Inferior parietal cortex (tissue), 1 donor: ENCODE results near the gene RHOV.
A peak's percentile ranks its signal among the peaks of the same experiment; 100 is the strongest.
"Not testable (repeated sequence)": the region's sequence is repeated elsewhere in the genome, so short reads cannot be mapped to it uniquely, and the experiment has no call there.

Source experiments
- DNase-seq: peaks from one replicate; pipeline ENCODE4 v3.0.0-alpha.2; 2016; ENCODE audit errors: extremely low spot score

The RHOV gene

GRCh38 chr15:40872791-40873693 is 992 bp downstream of the RHOV start:
- DNase-seq, result no peak

GRCh38 chr15:40871749-40872617 is 2.1 kb downstream of the RHOV start:
- no peak for DNase-seq

- DNase-seq, result no peak
Measured at GRCh38 chr15:40870716-40871115, 3.3 kb downstream of the RHOV start.

- no peak for DNase-seq
Measured at GRCh38 chr15:40869686-40870085, 4.3 kb downstream of the RHOV start.

- no peak for DNase-seq
Measured at GRCh38 chr15:40867199-40867598, 6.8 kb downstream of the RHOV start.

- DNase-seq, result no peak
Measured at GRCh38 chr15:40863660-40864270, 10.3 kb downstream of the RHOV start.

- not testable (repeated sequence) for DNase-seq
Measured at GRCh38 chr15:40861147-40861546, 12.9 kb downstream of the RHOV start.

GRCh38 chr15:40859206-40859851 is 14.7 kb downstream of the RHOV start:
- peak; percentile 41 for DNase-seq

- DNase-seq, result no peak
Measured at GRCh38 chr15:40858706-40859105, 15.3 kb downstream of the RHOV start.

- peak; percentile 74 for DNase-seq
Measured at GRCh38 chr15:40857601-40858341, 16.3 kb downstream of the RHOV start.

GRCh38 chr15:40856746-40857145 is 17.3 kb downstream of the RHOV start:
- no peak for DNase-seq

- DNase-seq, result no peak
Measured at GRCh38 chr15:40855706-40856234, 18.3 kb downstream of the RHOV start.

- no peak for DNase-seq
Measured at GRCh38 chr15:40854161-40854560, 19.9 kb downstream of the RHOV start.

DNA sequence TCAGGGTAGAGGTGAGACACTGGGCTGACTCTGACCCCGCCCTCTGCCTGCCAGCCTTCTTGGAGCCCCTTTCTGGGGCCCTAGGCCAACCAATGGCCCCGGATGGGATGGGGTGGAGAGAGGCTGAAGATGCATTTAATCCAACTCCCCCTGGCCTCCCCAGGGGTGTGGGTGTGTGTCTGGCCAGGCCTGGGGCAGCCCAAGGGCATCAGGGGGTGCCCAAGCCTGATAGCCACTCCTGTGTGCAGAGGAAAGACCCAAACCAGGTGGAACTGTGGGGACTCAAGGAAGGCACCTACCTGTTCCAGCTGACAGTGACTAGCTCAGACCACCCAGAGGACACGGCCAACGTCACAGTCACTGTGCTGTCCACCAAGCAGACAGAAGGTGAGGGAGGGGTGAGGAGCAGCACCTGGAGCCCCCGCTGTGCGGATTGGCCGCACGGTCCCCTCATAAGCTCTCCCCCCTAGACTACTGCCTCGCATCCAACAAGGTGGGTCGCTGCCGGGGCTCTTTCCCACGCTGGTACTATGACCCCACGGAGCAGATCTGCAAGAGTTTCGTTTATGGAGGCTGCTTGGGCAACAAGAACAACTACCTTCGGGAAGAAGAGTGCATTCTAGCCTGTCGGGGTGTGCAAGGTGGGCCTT is 20.7 kb downstream of the RHOV start:
- no peak for DNase-seq

GRCh38 chr15:40852529-40852928 is 21.5 kb downstream of the RHOV start:
- no peak for DNase-seq

- DNase-seq, result no peak
Measured at GRCh38 chr15:40850576-40851112, 23.4 kb downstream of the RHOV start.

- peak; percentile 30 for DNase-seq
Measured at GRCh38 chr15:40847223-40847961, 26.6 kb downstream of the RHOV start.

DNA sequence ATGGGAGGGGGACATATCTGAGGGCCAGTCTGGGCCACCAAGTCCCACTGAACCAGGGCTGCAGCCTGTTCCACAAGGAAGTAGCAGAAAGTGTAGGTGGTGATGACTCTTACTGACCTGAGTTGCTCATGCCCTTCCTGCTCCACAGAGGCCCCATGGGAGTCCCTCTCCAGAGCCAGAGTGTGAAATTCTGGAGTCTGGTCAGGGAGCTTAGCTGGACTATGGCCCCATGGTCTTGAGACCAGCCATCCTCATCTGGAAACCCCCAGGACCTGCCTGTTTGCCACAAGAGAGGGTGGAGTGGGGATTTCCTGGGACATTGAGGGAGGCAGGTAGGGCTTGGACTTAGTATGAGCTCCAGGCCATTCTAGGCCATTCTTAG is 27.2 kb downstream of the RHOV start:
- no peak for DNase-seq
